Kidney glomerular epithelial cell (primary cell): Measurements from ENCODE around the gene APOL4.
"Not testable (repeated sequence)": the region's sequence is repeated elsewhere in the genome, so short reads cannot be mapped to it uniquely, and the experiment has no call there.

Experiments
- DNase-seq: peaks from one replicate; lab custom pipeline; 2025; lab: John Stamatoyannopoulos, UW

APOL4 gene

GRCh38 chr22:36206255-36206654 is 4.6 kb upstream of the APOL4 start:
- DNase-seq, result no peak

DNA sequence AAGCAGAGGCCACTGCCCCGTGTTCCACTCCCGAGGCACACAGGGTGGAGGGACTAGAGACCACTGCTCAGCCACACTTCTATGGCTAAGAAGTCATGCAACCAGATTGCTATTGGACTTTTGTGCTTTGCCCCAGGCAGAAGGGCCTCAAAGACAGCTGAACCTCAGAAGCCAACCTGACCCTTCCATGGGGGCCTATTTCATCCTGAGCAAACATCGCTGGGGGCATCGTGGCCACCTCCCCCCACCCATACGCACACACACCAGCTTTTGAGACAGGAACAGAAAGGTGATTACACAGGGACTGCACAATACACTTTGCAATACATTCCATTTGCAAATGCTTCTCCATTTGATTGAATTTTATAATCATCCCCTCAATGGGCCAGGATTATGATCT is 4.0 kb upstream of the APOL4 start:
- not testable (repeated sequence) for DNase-seq

DNA sequence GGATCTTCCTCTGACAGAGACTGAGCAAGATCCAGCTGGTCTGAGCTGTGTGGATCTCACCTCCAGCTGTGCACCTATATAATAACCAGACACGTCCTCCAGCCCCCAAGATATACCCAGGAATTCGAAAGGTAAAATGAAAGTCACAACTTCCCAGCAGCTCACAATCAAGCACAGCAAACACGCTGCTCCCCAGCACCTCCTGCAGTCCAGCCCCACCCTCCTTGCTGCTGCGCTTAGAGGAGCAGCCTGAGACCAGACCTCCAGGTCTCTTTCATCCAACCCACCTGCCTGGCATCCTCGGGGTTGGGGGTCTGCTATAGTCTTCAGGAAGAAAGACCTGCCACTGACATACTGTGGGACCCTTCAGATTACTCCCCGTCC is 3.0 kb upstream of the APOL4 start:
- DNase-seq, result no peak

DNA sequence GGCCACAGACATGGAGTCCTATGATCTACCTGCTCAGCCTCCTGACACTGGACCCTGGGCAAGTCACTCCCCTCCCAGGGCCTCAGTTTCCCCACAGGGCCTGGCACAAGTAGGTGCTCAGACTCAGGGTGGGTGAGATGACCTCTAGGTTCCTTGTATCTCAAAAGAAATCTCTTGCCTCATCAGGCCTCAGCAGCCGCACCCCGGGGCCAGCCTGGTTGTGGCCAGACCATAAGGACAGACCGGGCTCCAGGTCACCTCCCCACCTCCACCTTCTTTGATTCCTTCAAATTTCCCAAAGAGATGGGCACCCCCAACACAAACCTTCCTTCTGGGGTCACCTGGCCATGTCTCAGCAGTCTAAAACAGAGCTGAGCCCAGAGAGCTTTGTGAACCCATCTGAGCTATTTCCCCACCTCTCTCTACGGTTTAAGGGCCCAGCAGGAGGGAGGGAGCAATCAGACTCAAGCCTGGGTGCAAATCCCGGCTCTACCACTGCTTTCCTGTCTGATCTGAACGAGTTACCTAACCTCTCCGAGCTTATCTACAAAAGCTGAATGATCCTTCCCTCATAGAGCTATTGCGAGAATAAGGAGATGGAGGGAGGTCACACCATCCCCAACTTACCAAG is 2.5 kb upstream of the APOL4 start:
- DNase-seq, result no peak

- not testable (repeated sequence) for DNase-seq
Observed at GRCh38 chr22:36203441-36203840, 1.8 kb upstream of the APOL4 start.

DNA sequence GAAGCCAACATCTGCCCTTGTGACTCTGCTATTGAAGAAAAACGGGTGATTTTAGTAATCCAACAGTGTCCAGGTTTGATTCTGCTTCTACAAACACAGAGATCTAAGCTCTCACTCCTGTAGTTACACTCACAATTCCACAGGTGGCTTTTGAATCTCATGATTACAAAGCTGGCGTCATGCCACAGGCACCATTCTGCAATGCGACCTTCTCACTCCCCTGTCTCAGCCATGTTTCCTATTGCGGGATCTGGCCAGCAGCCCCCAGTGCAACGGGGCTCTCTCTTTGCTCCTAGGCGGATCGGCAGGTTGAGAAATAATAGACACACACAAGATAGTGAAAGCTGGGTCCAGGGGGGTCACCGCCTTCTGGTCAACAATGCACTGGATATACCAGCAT is 1.3 kb upstream of the APOL4 start:
- DNase-seq, result not testable (repeated sequence)

DNA sequence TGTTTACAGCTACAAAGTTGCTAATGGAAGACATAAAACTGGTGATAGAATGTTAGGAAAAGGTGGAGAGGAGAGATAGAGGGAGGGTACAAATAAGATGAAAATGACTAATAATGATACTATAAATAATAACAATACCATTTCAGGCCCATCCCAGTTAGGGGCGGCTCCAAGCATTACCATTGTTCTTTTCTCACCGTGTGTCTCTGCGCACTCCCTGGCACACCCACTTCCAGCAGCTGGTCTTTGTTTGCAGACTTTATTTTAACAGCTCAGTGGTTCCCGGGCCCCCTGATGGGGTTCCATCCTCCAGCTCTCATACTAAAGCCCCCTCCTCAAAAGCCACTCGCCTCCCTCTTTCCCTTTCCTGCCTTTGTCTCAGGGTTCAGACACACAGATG is 584 bp downstream of the APOL4 start:
- not testable (repeated sequence) for DNase-seq

DNA sequence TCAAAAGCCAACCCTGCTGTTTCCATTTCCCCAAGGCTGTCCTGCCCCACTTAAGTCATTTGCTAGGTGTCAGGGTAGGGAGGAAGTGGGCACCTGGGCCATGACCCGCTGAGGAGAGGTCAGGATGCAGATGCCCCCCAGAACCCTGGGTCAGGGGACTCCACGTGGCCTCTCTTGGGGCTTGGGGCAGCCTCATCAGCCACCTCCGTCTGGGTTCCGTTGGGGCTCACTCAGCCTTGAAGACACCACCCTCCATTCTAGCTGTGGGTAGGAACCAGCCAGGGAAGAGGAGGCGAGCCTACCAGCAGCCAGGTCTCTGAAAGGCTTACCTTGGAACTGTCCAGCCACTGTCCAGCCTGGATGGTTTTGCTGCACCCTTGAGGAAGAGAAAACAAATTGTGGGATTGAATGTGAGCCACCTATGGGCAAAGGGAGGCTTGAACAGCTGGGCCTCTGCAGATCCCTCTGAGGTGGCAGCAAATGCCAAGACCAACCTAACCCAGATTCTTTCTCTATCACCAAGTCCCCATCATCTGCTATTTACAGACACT is 2.5 kb downstream of the APOL4 start:
- DNase-seq, result no peak

DNA sequence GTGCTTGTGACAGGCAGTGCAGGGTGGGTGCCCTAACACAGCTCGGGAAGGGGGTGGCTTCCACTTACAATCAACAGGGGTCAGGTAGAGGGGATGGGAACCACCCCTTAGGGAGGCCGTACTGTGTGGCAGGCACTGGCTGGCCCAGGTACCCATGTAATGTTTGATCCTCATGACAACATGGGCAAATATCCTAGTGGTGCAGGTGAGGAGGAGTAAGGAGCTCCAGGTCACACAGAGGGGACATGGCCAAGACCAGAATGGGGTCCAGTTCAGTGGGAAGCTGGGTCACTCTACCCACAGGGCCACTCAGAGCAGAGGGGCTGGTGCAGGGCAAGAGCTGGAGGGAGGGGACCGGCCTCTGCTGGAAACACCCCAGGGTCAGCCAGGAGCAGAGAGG is 3.1 kb downstream of the APOL4 start:
- no peak for DNase-seq

DNA sequence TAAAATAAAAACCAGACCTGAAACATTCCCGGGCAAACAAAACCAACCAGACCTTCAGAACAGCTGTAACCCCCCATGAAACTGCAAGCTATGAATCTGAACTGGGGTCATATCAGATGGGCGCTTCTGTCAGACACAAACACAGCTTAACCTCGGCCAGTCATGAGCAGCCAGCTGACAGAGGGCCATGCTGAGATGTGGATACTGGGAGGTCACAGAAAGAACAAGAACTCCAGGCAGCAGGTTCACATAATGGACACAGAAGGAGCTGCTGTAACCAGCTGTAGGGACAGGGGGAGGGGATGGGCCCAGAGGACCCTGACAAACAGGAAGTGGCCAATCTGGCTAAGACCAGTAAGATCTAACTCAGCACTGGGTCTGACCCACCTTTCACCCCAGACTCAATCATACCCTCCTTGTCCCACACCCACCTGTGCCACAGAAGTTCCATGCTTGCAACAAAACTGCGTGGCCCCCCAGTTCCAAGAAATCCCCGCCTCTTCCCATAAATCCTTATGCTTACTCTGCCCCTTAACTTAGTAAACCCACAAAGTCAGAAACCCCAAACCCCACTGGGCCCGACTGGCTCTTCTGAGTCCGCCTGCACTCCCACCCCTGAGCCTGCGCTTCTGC is 4.0 kb downstream of the APOL4 start:
- no peak for DNase-seq

- no peak for DNase-seq
Observed at GRCh38 chr22:36197065-36197440, 4.6 kb downstream of the APOL4 start.

GRCh38 chr22:36196254-36197064 is 5.2 kb downstream of the APOL4 start:
- DNase-seq, result no peak

GRCh38 chr22:36194971-36195370 is 6.6 kb downstream of the APOL4 start:
- DNase-seq, result peak; percentile 39

GRCh38 chr22:36194385-36194784 is 7.2 kb downstream of the APOL4 start:
- DNase-seq, result no peak

DNA sequence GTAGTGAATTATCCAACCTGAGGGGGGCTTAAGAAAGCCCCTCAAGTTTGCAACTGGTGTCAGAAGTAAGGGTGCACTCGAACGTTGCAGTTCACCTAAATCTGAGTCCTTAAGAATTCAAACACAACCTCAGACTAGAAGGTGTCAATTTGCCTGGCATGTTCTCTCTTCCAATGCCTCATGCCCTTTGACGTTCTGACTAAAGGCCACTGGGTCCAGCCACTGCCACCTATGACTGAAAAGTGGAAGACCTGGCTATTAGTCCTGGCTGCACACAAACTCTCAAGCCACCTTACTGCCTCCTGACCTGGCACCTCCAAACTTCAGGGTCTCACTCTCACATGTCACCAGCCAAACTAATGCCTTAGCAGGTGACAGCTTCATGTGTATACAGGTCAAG is 8.0 kb downstream of the APOL4 start:
- no peak for DNase-seq

DNA sequence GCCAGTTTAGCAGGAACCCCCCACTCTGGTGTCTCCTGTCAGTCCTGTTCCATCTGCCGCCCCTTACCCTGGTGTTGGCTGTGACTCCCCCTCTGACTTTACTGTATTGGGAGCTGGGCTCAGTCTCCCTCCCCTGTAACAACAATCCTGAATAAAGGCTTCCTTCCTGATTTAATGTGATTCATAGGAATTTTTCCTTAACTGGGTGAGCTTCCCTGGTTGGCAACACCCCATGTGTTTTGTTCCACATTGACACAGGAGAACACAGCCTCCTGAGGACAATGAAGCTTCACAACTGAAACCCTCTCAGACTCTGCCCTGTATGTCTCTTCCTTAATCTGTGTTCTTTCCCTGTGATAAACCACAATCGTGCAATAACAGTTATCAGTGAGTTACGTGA is 8.4 kb downstream of the APOL4 start:
- DNase-seq, result no peak

DNA sequence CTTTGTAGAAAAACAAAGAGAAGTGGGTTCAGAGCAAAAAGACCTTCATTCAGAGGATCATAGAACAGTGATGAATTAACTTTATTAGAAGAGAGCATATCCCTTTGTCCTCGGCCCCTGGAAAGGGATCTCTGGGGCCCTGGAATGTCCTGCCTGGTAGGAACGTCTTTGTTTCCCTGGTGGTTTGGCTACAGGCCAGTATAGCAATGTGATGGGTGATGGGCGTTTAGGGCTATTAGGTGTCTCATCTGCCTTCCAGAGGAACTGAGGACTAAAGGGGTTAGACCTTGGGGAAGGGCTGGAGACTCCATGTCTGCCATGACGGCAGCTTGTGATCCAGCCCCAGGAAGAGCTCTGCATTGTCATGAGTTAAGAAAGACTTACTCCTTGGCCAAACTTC is 9.1 kb downstream of the APOL4 start:
- DNase-seq, result no peak

DNA sequence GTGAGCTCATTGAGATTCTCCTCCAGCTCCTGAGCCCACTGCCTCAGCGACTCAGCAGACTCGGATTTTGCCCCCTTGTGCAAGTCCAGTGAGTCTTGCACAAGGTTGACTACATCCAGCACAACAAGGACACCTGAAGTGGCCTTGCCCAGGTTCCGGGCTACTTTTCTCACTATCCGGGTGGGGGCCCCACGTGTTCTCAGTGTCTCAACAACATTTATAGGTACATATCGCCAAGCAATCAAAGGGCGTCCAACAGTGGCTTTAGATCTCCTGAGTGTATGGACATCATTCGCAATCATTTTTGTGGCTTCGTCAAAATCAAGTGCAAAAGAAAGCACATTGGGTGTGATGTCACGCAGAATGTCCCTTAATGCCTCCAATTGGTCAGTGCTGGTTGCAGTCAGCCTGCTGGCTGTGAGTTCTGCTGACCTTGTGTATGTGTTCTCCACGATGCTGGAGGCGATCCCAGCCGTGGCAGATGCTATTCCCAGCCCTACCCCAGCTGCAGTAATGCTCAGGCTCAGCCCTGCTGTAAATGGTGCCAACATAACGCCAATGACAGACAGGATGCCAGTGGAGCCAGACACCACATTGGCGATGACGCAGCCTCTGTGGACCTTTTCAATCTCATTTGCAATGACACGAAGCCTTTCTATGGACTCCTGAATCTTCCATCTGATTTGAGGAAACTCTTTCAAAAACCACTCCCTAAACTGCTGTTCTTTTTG is 10.3 kb downstream of the APOL4 start:
- no peak for DNase-seq

GRCh38 chr22:36187862-36188261 is 13.7 kb downstream of the APOL4 start:
- not testable (repeated sequence) for DNase-seq

DNA sequence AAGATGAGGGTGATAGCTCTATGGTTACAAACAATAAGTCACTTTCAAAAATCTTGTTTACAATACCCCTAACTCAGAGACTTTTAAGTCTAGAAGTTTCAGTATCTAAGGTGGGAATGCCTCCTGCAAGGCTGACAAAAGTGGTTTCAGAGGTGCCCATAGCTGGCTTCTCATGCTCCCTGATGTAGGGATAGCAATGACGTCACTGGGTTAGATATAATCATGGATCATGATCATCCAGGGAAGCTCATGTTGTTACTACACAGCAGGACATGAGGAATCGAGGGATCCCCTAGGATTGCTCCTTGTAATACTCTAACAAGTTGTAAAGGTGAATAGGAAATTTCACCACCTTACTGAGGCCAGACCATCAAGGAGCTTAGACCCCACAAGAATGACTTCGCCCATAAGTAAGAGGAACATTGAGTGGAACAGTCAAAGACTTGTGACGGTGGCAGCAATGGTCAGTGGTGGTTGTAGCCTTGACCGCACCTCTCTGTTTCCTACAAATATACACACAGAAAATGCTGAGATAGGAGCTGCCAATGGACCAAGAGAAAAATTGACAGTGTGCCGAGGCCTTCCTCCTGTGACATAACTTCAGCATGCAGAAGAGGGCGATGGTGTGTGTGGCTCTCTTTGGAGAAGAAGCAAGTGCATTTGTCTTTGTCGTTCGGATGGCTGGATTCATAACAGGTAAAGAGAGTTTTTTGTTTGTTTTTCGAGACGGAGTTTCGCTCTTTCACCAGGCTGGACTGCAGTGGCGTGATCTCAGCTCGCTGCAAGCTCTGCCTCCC is 15.6 kb downstream of the APOL4 start:
- no peak for DNase-seq

GRCh38 chr22:36184433-36185025 is 17.1 kb downstream of the APOL4 start:
- no peak for DNase-seq
